ENCODE data around the gene CCNI2. TPM values are rescaled to one million over a fixed set of nuclear protein-coding genes. Genes with fewer than 3 reads are reported as not detected.

CCNI2 gene
- total RNA-seq, 1 experiment from 2014 or later: 3.3 TPM

DNA sequence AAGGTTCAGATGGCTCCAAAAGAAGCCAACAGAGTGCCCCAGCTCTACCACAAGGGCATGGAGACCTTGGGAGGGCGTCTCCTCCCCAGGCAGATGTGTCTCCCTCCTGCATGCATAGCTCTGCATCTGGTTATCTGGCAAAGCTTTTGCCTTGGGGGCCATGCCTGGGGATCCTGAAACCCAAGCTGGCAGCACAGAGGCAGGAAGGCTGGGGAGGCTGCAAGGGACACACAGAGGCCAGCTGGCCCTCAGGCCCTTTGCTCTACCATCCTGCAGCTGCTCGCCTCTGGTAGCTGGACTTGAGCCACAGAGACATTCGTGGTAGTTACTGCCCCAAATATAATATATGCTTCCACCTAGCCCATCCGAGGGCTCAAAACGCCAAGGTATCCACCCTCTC is 25.9 kb downstream of the CCNI2 start:
- BruUV-seq (replicated peaks): no TSS peak
- Mint-ChIP-seq H3K4me1 (ENCODE audit: low read depth, unreplicated experiment) (peaks cover 16% of the 10 kb centered on the region), H3K9me3 (ENCODE audit: low read depth, unreplicated experiment) (no peaks in the 10 kb centered on the region), H3K27me3 (ENCODE audit: unreplicated experiment) (peaks cover 1% of the 10 kb centered on the region), H3K4me3 (ENCODE audit: low read depth, unreplicated experiment) (no peak overlapping the region), H3K36me3 (ENCODE audit: insufficient read depth, unreplicated experiment) (peaks cover 18% of the 10 kb centered on the region), H3K27ac (ENCODE audit: unreplicated experiment) (no peak overlapping the region)
- intact Hi-C loops (cut with micrococcal nuclease; ENCODE audit: unreplicated experiment): no loop called here
- TF ChIP-seq CTCF (IDR thresholded peaks at IDR 0.05; ENCODE audit: unreplicated experiment): no peak
- DNase-seq: no peak
- CTCF ChIA-PET: interaction anchor here (0.6 kb wide), 1 partner anchor 324 kb away, joined by 5 read pairs; no protein-coding TSS in a partner anchor

DNA sequence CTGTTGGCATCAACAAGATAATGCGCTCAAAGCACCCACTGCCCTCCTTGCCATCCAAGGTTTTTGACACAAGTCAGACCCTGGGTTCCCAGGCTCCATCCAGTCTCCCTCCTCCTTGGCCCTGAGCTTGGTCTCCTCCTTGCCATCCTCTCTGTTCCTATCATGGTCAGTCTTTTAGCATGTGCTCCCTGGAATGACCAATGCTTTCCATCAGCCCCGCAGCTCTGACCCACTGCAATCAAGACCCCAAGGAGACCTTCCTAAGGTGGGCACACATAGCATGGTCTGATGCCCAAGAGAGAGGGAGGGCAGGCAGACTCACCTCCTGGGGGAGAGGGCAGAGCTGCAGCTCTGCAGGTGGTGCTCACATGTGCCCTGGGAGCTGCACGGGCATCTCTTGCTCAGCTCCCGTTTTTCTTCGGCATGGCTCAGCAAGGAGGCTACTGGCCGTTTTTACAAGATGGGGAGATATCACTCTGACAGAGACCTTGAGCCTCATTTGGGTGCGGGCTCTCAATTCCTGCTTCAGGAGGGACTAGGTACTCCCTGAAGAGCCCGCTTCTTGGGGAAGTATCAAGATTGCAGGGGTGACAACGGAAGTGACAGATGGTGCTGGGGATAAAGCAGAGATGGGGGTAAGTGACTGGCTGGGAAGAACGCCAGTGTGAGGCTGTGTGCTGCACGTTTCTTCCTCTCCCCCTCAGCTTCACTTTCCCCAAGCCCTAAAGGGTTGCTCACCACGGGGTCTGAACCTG is 26.6 kb downstream of the CCNI2 start:
- no peak for TF ChIP-seq CTCF (IDR thresholded peaks at IDR 0.05; ENCODE audit: unreplicated experiment)
- no TSS peak for BruUV-seq (replicated peaks)
- H3K4me1 Mint-ChIP-seq (ENCODE audit: low read depth, unreplicated experiment): peaks cover 22% of the 10 kb centered on the region
- no peaks in the 10 kb centered on the region for H3K9me3 Mint-ChIP-seq (ENCODE audit: low read depth, unreplicated experiment)
- H3K4me3 Mint-ChIP-seq (ENCODE audit: low read depth, unreplicated experiment): no peak overlapping the region
- peaks cover 22% of the 10 kb centered on the region for H3K36me3 Mint-ChIP-seq (ENCODE audit: insufficient read depth, unreplicated experiment)
- intact Hi-C loops (cut with micrococcal nuclease; ENCODE audit: unreplicated experiment): no loop called here
- no peak for DNase-seq
- CTCF ChIA-PET: interaction anchor here (0.6 kb wide), 2 partner anchors 28 to 323 kb away, joined by 4 to 5 read pairs; no protein-coding TSS in a partner anchor
- H3K27ac Mint-ChIP-seq (ENCODE audit: unreplicated experiment): no peak overlapping the region
- peaks cover 8% of the 10 kb centered on the region for H3K27me3 Mint-ChIP-seq (ENCODE audit: unreplicated experiment)

DNA sequence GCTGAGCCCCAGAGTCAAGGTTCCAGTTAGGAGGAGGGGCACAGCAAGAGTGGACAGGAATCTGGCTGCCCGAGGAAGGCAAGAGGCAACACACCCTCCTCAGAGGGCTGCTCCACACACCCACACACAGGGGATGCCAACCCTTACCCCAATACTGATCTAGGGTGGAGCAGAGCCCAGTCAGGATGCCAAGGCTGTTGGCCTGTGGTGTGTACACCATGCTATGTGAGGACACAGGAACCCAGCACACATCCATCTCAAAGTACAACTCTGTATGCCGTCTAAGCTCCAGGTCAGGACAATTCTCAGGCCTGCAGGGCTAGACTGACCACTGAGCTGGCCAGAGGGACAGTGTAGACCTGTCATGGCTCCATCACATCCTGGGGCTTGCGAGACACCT is 27.2 kb downstream of the CCNI2 start:
- Mint-ChIP-seq H3K27me3 (ENCODE audit: unreplicated experiment) (peaks cover 9% of the 10 kb centered on the region), H3K9me3 (ENCODE audit: low read depth, unreplicated experiment) (no peaks in the 10 kb centered on the region), H3K4me1 (ENCODE audit: low read depth, unreplicated experiment) (peaks cover 22% of the 10 kb centered on the region), H3K4me3 (ENCODE audit: low read depth, unreplicated experiment) (no peak overlapping the region), H3K27ac (ENCODE audit: unreplicated experiment) (no peak overlapping the region), H3K36me3 (ENCODE audit: insufficient read depth, unreplicated experiment) (peaks cover 22% of the 10 kb centered on the region)
- CTCF ChIA-PET: interaction anchor here (0.5 to 0.6 kb wide), 2 partner anchors 17 to 27 kb away, joined by 4 read pairs; no protein-coding TSS in a partner anchor
- DNase-seq: no peak
- intact Hi-C loops (cut with micrococcal nuclease; ENCODE audit: unreplicated experiment): no loop called here
- no TSS peak for BruUV-seq (replicated peaks)
- TF ChIP-seq CTCF (IDR thresholded peaks at IDR 0.05; ENCODE audit: unreplicated experiment): no peak

DNA sequence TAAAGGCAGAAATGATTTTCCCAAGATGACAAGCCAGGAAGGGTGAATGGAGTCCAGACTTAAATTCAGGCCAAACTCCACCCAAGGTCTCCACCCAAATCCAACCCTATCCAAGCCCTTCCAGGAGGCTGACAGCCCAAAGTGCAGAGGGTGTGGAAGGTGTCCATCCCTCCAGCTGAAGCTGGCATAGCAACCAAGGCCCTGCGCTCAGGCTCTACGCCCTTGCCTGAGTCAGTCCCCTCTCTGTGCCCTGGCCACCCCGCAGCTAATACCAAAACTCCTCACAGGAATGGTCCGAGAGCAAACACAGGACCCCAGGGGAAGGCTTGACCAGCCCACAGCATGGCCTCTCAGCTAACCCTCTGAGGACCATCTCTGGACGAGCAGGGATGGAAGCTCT is 27.7 kb downstream of the CCNI2 start:
- Mint-ChIP-seq H3K27ac (ENCODE audit: unreplicated experiment) (no peak overlapping the region), H3K27me3 (ENCODE audit: unreplicated experiment) (peaks cover 9% of the 10 kb centered on the region), H3K9me3 (ENCODE audit: low read depth, unreplicated experiment) (no peaks in the 10 kb centered on the region), H3K36me3 (ENCODE audit: insufficient read depth, unreplicated experiment) (peaks cover 22% of the 10 kb centered on the region), H3K4me1 (ENCODE audit: low read depth, unreplicated experiment) (peaks cover 22% of the 10 kb centered on the region), H3K4me3 (ENCODE audit: low read depth, unreplicated experiment) (no peak overlapping the region)
- intact Hi-C loops (cut with micrococcal nuclease; ENCODE audit: unreplicated experiment): no loop called here
- CTCF ChIA-PET: interaction anchor here (0.5 to 2.5 kb wide), 2 partner anchors 16 to 46 kb away, joined by 4 to 10 read pairs; no protein-coding TSS in a partner anchor
- TF ChIP-seq CTCF (IDR thresholded peaks at IDR 0.05; ENCODE audit: unreplicated experiment): no peak
- BruUV-seq (replicated peaks): no TSS peak
- DNase-seq: no peak
